ENCODE data around the gene STK32A.

Gene STK32A

GRCh38 chr5:147418613-147419012, 183.8 kb downstream of the STK32A start:
- no peak for DNase-seq (ENCODE audit: low spot score)

GRCh38 chr5:147426640-147427327, 192.0 kb downstream of the STK32A start:
- no peak for DNase-seq (ENCODE audit: low spot score)

GRCh38 chr5:147427521-147428401, 192.9 kb downstream of the STK32A start:
- DNase-seq (ENCODE audit: low spot score), result no peak

GRCh38 chr5:147430628-147431027, 195.8 kb downstream of the STK32A start:
- DNase-seq (ENCODE audit: low spot score), result no peak

GRCh38 chr5:147431586-147431985, 196.8 kb downstream of the STK32A start:
- no peak for DNase-seq (ENCODE audit: low spot score)

- DNase-seq (ENCODE audit: low spot score), result no peak
Measured at GRCh38 chr5:147432323-147432722, 197.5 kb downstream of the STK32A start.

GRCh38 chr5:147434049-147434448, 199.2 kb downstream of the STK32A start:
- DNase-seq (ENCODE audit: low spot score), result no peak

- no peak for DNase-seq (ENCODE audit: low spot score)
Measured at GRCh38 chr5:147436596-147436995, 201.8 kb downstream of the STK32A start.

- no peak for DNase-seq (ENCODE audit: low spot score)
Measured at GRCh38 chr5:147437161-147437596, 202.4 kb downstream of the STK32A start.
